Sigmoid colon (tissue), 4 donors: ENCODE data around the gene ATPAF1.

ENCODE experiments used
- EP300 ChIP-seq, 4 donors: sonication (generic); formaldehyde crosslinking; IDR thresholded peaks; one replicate each; pipeline ENCODE4 v1.6.1; 2017; ENCODE audit warnings: antibody characterized with exemption in 4 of 4
- TF ChIP-seq, protein P1 (sequence below), 4 experiments: fragments of 450-650 bp in 3 of 4; fragments of 200-600 bp in 1 of 4; IDR thresholded peaks; one replicate each; pipeline ENCODE4 v1.5.1; 2016 to 2019; ENCODE audit warnings: antibody characterized with exemption in 4 of 4, mild to moderate bottlenecking in 3 of 4, moderate library complexity in 2 of 4

DNA sequence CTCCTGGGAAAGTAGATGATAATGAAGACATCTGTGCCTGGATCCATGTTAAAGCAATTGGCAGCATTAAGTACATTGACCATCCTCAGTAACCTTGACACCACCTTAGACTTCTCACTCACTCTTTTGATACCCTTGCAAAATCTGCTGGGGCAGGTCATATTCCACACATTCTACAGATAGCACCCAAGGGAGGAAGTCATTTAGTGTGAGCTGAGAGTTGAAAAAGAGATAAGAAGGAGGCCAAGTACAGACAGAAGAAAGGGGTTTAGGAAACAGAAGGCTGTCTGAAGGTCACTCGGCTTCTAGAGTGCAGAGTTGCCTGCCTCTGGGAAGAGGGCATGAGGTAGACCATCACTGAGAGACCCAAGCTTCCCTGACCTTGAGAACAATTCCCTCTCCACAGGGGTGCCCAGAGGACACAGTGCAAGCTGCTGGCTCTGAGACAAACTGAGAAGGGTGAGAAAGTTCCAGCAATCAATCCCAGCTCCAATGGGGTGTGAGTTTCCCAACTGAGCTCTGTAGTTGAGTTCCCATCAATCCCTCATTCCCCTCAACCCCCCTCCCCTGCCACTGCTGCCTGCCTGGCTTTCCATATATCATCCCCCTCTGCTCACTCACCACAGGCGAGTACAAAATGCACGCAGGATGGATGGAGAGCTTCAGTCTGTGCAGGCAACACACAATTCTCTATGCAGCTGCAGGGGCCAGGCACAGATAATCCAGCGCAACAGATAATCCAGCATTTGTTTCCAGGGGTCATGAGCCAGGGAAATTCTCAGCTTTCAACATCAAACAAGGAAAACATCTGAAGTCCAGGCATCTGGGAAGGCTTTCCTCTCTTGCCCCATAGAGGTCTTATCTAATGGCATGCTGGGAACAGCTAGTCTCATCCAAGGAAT lies 44.2 kb downstream of the ATPAF1 start:
- TF ChIP-seq, protein P1, sequence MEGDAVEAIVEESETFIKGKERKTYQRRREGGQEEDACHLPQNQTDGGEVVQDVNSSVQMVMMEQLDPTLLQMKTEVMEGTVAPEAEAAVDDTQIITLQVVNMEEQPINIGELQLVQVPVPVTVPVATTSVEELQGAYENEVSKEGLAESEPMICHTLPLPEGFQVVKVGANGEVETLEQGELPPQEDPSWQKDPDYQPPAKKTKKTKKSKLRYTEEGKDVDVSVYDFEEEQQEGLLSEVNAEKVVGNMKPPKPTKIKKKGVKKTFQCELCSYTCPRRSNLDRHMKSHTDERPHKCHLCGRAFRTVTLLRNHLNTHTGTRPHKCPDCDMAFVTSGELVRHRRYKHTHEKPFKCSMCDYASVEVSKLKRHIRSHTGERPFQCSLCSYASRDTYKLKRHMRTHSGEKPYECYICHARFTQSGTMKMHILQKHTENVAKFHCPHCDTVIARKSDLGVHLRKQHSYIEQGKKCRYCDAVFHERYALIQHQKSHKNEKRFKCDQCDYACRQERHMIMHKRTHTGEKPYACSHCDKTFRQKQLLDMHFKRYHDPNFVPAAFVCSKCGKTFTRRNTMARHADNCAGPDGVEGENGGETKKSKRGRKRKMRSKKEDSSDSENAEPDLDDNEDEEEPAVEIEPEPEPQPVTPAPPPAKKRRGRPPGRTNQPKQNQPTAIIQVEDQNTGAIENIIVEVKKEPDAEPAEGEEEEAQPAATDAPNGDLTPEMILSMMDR (IDR thresholded peaks at IDR 0.05), result no peak
- TF ChIP-seq EP300 (IDR thresholded peaks at IDR 0.05), result no peak
